SU-DHL-6 (cell line): ENCODE data around the gene F3.

ENCODE experiments used
- EZH2phosphoT487 ChIP-seq: fragments of 200-600 bp; sonication (generic), shearing (Covaris generic); conservative IDR thresholded peaks from 2 replicates; pipeline ENCODE4 v1.6.1; 2018; ENCODE audit warnings: mild to moderate bottlenecking, antibody characterized with exemption, low read length, moderate library complexity, mixed read lengths
- TF ChIP-seq, protein P1 (sequence below): fragments of 200-600 bp; sonication (generic); IDR thresholded peaks from one replicate; pipeline ENCODE4 v1.5.1; 2017; ENCODE audit warnings: antibody characterized with exemption, mild to moderate bottlenecking, low read length, moderate library complexity; ENCODE audit not compliant: insufficient read depth, poor library complexity, severe bottlenecking

DNA sequence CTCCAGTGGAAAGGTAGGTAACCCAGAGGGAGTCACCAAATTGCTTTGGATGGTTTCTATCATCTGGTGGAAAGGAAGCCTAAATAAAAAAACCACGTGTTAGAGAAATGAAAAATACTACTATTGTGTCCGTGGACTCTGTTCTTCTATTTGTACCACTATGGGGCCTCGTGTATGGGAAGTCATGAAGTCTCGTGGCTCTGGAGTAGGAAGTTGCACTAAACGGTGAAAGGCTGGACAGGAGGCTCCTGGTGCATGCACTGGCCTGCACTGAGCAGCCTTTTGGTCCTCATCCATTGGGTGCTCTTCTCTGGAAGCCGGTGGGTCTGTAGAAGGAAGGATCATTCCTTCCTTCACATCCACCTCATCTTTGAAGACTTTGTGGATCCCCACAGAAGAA lies 17.0 kb downstream of the F3 start:
- TF ChIP-seq, protein P1, sequence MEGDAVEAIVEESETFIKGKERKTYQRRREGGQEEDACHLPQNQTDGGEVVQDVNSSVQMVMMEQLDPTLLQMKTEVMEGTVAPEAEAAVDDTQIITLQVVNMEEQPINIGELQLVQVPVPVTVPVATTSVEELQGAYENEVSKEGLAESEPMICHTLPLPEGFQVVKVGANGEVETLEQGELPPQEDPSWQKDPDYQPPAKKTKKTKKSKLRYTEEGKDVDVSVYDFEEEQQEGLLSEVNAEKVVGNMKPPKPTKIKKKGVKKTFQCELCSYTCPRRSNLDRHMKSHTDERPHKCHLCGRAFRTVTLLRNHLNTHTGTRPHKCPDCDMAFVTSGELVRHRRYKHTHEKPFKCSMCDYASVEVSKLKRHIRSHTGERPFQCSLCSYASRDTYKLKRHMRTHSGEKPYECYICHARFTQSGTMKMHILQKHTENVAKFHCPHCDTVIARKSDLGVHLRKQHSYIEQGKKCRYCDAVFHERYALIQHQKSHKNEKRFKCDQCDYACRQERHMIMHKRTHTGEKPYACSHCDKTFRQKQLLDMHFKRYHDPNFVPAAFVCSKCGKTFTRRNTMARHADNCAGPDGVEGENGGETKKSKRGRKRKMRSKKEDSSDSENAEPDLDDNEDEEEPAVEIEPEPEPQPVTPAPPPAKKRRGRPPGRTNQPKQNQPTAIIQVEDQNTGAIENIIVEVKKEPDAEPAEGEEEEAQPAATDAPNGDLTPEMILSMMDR, result no peak
- TF ChIP-seq EZH2phosphoT487, result no peak
